LNCaP clone FGC (cell line): ENCODE results near the gene EXOC8.
"Not testable (repeated sequence)": the region's sequence is repeated elsewhere in the genome, so short reads cannot be mapped to it uniquely, and the experiment has no call there.

Source experiments
- DNase-seq: peaks from one replicate; pipeline ENCODE4 v3.0.0-alpha.2; 2011; ENCODE audit warnings: low read depth
- H3K4me3 ChIP-seq: 2 replicates; pipeline ENCODE4 v1.5.1; 2011; ENCODE audit warnings: mild to moderate bottlenecking, low read depth, low read length, control low read depth
- CTCF ChIP-seq: IDR thresholded peaks from 2 replicates; pipeline ENCODE4 v1.5.1; 2012; ENCODE audit warnings: mild to moderate bottlenecking; ENCODE audit not compliant: control insufficient read depth, insufficient read depth; ENCODE audit errors: extremely low read depth

Gene EXOC8

GRCh38 chr1:231354330-231355020 lies 16.8 kb upstream of the EXOC8 start:
- no peak overlapping the region for H3K4me3 ChIP-seq
- DNase-seq = no peak
- TF ChIP-seq CTCF = no peak

GRCh38 chr1:231353086-231353485 lies 15.4 kb upstream of the EXOC8 start:
- no peak for TF ChIP-seq CTCF
- no peak overlapping the region for H3K4me3 ChIP-seq
- DNase-seq = no peak

DNA sequence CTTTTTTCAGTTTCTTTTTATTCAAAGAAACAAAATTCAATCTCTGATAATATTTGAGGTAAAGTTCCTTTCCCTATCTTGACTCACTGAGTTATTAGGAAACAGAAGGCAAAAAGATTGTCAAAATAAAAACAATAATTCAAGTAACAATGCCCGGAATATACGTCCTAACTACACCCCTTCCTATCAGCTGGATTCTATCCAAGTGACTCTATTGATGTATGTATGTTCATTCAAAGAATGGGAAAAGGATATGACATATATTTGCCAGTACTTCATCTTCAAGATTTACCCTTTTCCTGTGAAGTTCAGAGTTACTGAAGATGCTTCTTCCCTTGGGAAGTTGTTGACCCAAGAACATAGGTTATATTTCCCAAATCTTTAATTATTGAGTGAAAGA lies 14.2 kb upstream of the EXOC8 start:
- no peak for TF ChIP-seq CTCF
- H3K4me3 ChIP-seq = no peak overlapping the region

GRCh38 chr1:231348856-231349255 lies 11.2 kb upstream of the EXOC8 start:
- not testable (repeated sequence) for H3K4me3 ChIP-seq, DNase-seq

More for the DNA sequence above, 14.2 kb upstream of the EXOC8 start:
- no peak for DNase-seq

- H3K4me3 ChIP-seq = no peak overlapping the region
- TF ChIP-seq CTCF = no peak
- no peak for DNase-seq
Observed at GRCh38 chr1:231348442-231348841, 10.8 kb upstream of the EXOC8 start.

GRCh38 chr1:231347961-231348360 lies 10.3 kb upstream of the EXOC8 start:
- TF ChIP-seq CTCF = no peak
- H3K4me3 ChIP-seq = no peak overlapping the region
- DNase-seq = no peak

GRCh38 chr1:231340328-231341013 lies 2.8 kb upstream of the EXOC8 start:
- DNase-seq = no peak
- H3K4me3 ChIP-seq = no peak overlapping the region
- no peak for TF ChIP-seq CTCF
